ENCODE data around the gene KMT2B. TPM values are rescaled to one million over a fixed set of nuclear protein-coding genes. Genes with fewer than 3 reads are reported as not detected.
A peak's percentile ranks its signal among the peaks of the same experiment; 100 is the strongest.

KMT2B gene
- polyA plus RNA-seq, 2 of the 4 experiments (the other 2 are of a cell fraction): 17.8 to 39.4 TPM

DNA sequence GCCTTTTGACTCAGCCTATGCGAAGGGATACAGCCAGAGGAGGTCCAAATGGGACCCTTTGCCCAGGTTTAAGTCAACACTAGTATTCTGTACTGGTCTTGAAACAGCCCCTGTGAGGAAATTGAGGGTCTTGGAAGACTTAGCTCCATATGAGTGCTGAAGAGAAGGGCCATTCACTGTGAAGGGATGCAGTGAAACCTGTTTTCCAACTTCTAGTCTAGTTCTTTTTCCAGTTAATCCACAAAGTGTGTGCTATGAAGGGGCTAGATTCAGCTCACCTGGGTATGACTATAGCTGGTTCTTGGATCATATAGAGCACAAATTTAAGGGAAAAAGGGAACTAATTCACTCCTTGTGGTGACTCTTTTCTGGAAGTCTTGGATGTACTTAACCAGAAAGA, 9.4 kb upstream of the KMT2B start:
- ATAC-seq (no peak), FAIRE-seq (peak; percentile 18), DNase-seq (ENCODE audit: low read depth in 1 of 2, low spot score in 1 of 2) (no peak)
- H3K4me1 ChIP-seq: no peaks in the 10 kb centered on the region; the same call in 2 of the 3 replicates
- ChIA-PET POLR2A (no interaction called here), CTCF (interaction anchor here (0.9 to 9.0 kb wide), 8 partner anchors 11 to 224 kb away, joined by 4 to 116 read pairs (median 5); no protein-coding TSS in a partner anchor)
- 63% methylated on average over 1 of the region's 1 CpG for WGBS (ENCODE audit: missing lambda C conversion rate)
- no peak for TF ChIP-seq HDAC2 (IDR thresholded peaks at IDR 0.05)
- no peak for TF ChIP-seq KDM1A (IDR thresholded peaks at IDR 0.05; ENCODE audit: low read depth)
- TF ChIP-seq, protein P1, sequence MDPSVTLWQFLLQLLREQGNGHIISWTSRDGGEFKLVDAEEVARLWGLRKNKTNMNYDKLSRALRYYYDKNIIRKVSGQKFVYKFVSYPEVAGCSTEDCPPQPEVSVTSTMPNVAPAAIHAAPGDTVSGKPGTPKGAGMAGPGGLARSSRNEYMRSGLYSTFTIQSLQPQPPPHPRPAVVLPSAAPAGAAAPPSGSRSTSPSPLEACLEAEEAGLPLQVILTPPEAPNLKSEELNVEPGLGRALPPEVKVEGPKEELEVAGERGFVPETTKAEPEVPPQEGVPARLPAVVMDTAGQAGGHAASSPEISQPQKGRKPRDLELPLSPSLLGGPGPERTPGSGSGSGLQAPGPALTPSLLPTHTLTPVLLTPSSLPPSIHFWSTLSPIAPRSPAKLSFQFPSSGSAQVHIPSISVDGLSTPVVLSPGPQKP (IDR thresholded peaks at IDR 0.05; ENCODE audit: low read depth, low read length): no peak
- no peak for TF ChIP-seq NFE2L2 (conservative IDR thresholded peaks at IDR 0.05; ENCODE audit: low read length)
- TF ChIP-seq CBX8 (IDR thresholded peaks at IDR 0.05): no peak
- TF ChIP-seq ZC3H11A (IDR thresholded peaks at IDR 0.05): no peak
- TF ChIP-seq, protein P2, sequence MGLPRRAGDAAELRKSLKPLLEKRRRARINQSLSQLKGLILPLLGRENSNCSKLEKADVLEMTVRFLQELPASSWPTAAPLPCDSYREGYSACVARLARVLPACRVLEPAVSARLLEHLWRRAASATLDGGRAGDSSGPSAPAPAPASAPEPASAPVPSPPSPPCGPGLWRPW (IDR thresholded peaks at IDR 0.05): no peak
- TF ChIP-seq, protein P3, sequence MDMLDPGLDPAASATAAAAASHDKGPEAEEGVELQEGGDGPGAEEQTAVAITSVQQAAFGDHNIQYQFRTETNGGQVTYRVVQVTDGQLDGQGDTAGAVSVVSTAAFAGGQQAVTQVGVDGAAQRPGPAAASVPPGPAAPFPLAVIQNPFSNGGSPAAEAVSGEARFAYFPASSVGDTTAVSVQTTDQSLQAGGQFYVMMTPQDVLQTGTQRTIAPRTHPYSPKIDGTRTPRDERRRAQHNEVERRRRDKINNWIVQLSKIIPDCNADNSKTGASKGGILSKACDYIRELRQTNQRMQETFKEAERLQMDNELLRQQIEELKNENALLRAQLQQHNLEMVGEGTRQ (IDR thresholded peaks at IDR 0.05): no peak
- no peak overlapping the region for H3K4me3 ChIP-seq
- no peak overlapping the region for H3K4me2 ChIP-seq
- H3K27ac ChIP-seq: no peak overlapping the region
- no peaks in the 10 kb centered on the region for H3K9me3 ChIP-seq

DNA sequence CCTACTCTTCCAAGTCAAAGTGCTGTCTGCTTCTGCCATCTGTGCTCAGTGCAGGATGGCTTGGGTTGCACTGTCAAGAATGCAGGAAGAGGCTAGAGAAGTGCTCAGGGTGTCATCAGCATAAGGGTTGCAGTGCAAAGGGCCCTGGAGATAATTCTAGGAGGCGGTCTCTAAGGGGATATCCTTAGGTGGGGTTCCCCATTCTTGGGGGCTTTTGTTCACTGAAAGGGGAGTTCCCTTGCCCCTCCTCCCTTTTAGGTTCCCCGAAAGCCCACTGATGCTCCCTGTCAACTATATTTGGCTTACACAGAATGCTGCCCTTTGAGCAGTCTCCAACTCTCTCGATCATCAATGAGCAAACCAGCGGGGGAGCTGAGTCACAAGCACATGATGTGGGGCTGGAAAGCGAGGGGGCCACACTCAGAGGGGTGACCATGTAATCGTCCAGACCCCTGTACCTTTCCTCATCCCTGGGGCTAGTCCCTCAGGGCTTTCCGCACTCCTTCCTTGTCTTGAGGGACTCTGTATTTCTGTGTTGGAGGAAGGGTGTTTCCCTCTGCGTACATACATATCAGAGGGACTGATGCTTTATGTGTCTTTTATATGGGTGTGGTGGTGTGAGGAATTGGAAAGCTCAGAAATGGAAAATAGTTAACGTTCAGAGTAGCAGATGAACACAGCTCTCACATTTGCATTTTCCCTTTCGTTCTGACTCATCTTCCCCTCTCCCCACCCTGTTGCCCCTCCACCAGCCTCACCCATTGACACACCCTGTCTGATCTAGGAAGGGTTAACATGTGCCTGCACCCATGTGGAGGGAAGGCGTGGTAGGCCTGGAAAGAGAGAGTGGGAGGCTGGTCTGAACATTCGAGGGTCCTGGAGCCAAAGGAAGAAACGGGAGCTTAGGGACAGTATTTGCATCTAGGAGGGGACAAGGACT, 6.7 kb upstream of the KMT2B start:
- CTCF ChIA-PET: interaction anchor here (0.9 to 6.6 kb wide), 8 partner anchors 10 to 201 kb away, joined by 3 to 161 read pairs (median 7); partner anchors contain the start of genes ATP4A and ZBTB32
- POLR2A ChIA-PET: interaction anchor here (1.2 to 3.0 kb wide), 2 partner anchors 9 to 14 kb away, joined by 5 to 14 read pairs; no protein-coding TSS in a partner anchor
- TF ChIP-seq POLR2A (IDR thresholded peaks at IDR 0.05; ENCODE audit: low read length) (peak; percentile 24), FOSL2 (IDR thresholded peaks at IDR 0.05) (no peak), FOSL2 (CRISPR knock-in tag; IDR thresholded peaks at IDR 0.05) (no peak)
- TF ChIP-seq, protein P2 (IDR thresholded peaks at IDR 0.05): no peak
- WGBS (ENCODE audit: missing lambda C conversion rate): 49% methylated on average over 13 of the region's 13 CpGs
- FAIRE-seq: peak; percentile 39
- Histone ChIP-seq H3K4me1 (peaks cover 10% of the 10 kb centered on the region), H3K4me2 (no peak overlapping the region), H3K27ac (no peak overlapping the region), H3K9me3 (no peaks in the 10 kb centered on the region), H3K4me3 (no peak overlapping the region)
- no peak; a peak in 1 of 6 replicates for ATAC-seq
- DNase-seq (ENCODE audit: low read depth in 1 of 2, low spot score in 1 of 2): no peak

DNA sequence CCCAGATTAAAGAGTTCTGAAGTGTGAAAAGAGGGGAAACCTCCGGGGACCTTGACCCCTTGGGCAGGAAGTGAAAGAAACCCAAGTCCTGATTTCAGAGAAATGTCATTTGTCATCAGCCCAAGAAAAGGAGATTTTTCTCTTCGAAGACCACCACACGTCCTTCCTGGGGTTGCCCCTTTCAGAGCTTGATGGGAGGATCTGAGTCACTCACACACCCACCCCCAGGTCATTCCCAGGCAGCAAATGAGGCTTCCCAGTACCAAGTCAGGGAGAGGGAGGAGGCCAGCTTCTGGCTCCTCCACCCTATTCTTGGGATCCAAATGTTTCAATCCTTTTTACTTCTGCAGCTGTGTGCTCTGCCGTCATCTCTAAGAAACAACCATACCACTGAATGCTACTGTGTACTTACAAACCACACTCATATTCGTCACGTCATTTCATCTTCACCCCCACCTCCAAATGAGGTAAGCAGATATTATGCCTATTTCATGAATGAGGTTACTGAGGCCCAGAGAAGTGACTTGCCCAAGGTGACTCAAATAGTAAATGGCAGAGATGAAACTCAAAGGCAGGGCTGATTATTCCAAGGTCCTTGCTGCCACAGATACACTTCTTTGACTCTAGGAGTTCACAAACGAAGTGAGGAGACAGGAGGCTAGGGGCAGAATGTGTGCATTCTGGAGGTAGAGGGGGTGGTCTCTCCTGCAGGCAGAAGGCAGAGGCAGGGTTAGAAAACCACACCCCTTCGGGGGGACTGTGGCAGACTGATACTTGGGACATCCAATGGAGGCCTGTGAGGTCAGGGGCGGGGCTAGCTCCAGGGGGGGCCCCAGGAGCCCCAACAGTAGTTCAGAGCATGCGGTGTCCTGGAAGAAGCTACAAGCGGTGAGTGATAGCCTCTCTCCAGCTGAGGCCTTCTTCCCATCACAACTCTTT, 5.0 kb upstream of the KMT2B start:
- H3K4me3 ChIP-seq: no peak overlapping the region
- ChIA-PET CTCF (interaction anchor here (0.5 to 6.6 kb wide), 12 partner anchors 12 to 705 kb away, joined by 3 to 161 read pairs (median 4); partner anchors contain the start of gene ZBTB32), POLR2A (interaction anchor here (1.2 to 3.0 kb wide), 2 partner anchors 10 to 16 kb away, joined by 5 to 14 read pairs; no protein-coding TSS in a partner anchor)
- no peaks in the 10 kb centered on the region for H3K9me3 ChIP-seq
- 71% methylated on average over 11 of the region's 11 CpGs for WGBS (ENCODE audit: missing lambda C conversion rate)
- H3K27ac ChIP-seq: no peak overlapping the region
- FAIRE-seq: peak; percentile 67
- no peak for ATAC-seq
- no peak for DNase-seq (ENCODE audit: low read depth in 1 of 2, low spot score in 1 of 2)
- peaks cover 12% of the 10 kb centered on the region for H3K4me1 ChIP-seq
- H3K4me2 ChIP-seq: no peak overlapping the region
- TF ChIP-seq POLR2A (IDR thresholded peaks at IDR 0.05; ENCODE audit: low read length): peak; percentile 15; the same call in 1 of the 2 replicates
- no peak for TF ChIP-seq CBX2 (IDR thresholded peaks at IDR 0.05; ENCODE audit: borderline replicate concordance, low read depth)

DNA sequence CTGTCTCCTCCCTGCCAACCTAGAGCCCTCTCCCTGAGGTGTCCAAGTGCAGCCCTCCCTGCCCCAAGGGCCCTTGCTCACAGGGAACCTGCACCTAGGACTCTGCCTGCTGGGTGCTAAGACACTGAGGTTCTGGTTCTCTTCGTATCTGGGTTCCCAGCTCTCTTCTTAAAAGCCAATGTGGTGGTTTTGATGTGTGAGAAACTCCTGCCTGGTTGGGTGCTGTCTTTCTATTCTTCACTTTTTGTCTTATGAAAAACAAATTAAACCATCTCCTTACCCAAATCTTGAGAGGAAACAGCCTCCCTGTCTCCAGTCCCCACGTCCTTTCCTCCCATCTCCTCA, 4.3 kb upstream of the KMT2B start:
- ChIA-PET CTCF (interaction anchor here (0.5 to 6.6 kb wide), 9 partner anchors 13 to 444 kb away, joined by 3 to 161 read pairs (median 7); partner anchors contain the start of gene ZBTB32), POLR2A (interaction anchor here (3.0 kb wide), 1 partner anchor 11 kb away, joined by 14 read pairs; no protein-coding TSS in a partner anchor)
- FAIRE-seq (peak; percentile 54), ATAC-seq (no peak), DNase-seq (ENCODE audit: low read depth in 1 of 2, low spot score in 1 of 2) (no peak)
- WGBS (ENCODE audit: missing lambda C conversion rate): 78% methylated on average over 2 of the region's 2 CpGs
- Histone ChIP-seq H3K4me3 (no peak overlapping the region), H3K4me1 (peaks cover 12% of the 10 kb centered on the region), H3K27ac (no peak overlapping the region), H3K4me2 (no peak overlapping the region), H3K9me3 (no peaks in the 10 kb centered on the region)
- TF ChIP-seq HOXB13 (CRISPR knock-in tag; IDR thresholded peaks at IDR 0.05; ENCODE audit: low read depth) (no peak), FOSL2 (IDR thresholded peaks at IDR 0.05) (no peak), FOSL2 (CRISPR knock-in tag; IDR thresholded peaks at IDR 0.05) (no peak), FOXS1 (CRISPR knock-in tag; IDR thresholded peaks at IDR 0.05) (no peak), ZSCAN20 (CRISPR knock-in tag; IDR thresholded peaks at IDR 0.05) (no peak), FOSB (CRISPR knock-in tag; IDR thresholded peaks at IDR 0.05) (no peak), KDM1A (IDR thresholded peaks at IDR 0.05; ENCODE audit: low read depth) (no peak), CHD4 (IDR thresholded peaks at IDR 0.05; ENCODE audit: borderline replicate concordance) (no peak)

All from A549 (cell line).